GM19240 (cell line): ENCODE data around the gene MCC.

Source experiments
- DNase-seq: peaks from one replicate; pipeline ENCODE4 v3.0.0; 2011; ENCODE audit warnings: low spot score; ENCODE audit not compliant: insufficient read length

Gene MCC

GRCh38 chr5:113271745-113272454 is 216.4 kb downstream of the MCC start:
- no peak for DNase-seq

GRCh38 chr5:113271015-113271414 is 217.2 kb downstream of the MCC start:
- no peak for DNase-seq

- DNase-seq: no peak
Observed at GRCh38 chr5:113270086-113270485, 218.2 kb downstream of the MCC start.

- no peak for DNase-seq
Observed at GRCh38 chr5:113269023-113269997, 218.9 kb downstream of the MCC start.

GRCh38 chr5:113268232-113268631 is 220.0 kb downstream of the MCC start:
- no peak for DNase-seq

GRCh38 chr5:113267361-113267900 is 220.8 kb downstream of the MCC start:
- DNase-seq: no peak

- DNase-seq: no peak
Observed at GRCh38 chr5:113266913-113267227, 221.4 kb downstream of the MCC start.

GRCh38 chr5:113266227-113266912 is 221.9 kb downstream of the MCC start:
- no peak for DNase-seq

GRCh38 chr5:113265190-113265589 is 223.1 kb downstream of the MCC start:
- DNase-seq: no peak

GRCh38 chr5:113264046-113264445 is 224.2 kb downstream of the MCC start:
- no peak for DNase-seq

GRCh38 chr5:113263545-113263944 is 224.7 kb downstream of the MCC start:
- no peak for DNase-seq

GRCh38 chr5:113262674-113263073 is 225.6 kb downstream of the MCC start:
- no peak for DNase-seq

DNA sequence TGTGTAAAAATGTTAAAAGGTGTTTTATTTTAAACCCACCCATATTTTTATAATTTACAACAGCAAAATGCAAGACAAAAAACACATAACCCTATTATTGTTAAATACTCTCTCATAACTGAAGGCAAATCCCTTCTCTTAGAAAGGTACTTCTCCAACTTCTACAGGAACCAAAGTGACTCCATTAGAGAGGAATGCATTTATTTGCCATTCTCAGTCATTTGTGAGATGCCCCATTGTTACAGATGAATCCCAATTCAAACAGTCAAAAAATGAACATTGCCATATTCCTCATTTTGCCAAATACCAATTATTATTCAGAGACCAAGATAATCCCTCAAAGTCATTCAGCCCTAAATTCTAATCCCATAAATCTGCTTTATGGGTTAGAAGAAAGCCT is 229.2 kb downstream of the MCC start:
- no peak for DNase-seq

- DNase-seq: no peak
Observed at GRCh38 chr5:113257545-113257944, 230.7 kb downstream of the MCC start.

DNA sequence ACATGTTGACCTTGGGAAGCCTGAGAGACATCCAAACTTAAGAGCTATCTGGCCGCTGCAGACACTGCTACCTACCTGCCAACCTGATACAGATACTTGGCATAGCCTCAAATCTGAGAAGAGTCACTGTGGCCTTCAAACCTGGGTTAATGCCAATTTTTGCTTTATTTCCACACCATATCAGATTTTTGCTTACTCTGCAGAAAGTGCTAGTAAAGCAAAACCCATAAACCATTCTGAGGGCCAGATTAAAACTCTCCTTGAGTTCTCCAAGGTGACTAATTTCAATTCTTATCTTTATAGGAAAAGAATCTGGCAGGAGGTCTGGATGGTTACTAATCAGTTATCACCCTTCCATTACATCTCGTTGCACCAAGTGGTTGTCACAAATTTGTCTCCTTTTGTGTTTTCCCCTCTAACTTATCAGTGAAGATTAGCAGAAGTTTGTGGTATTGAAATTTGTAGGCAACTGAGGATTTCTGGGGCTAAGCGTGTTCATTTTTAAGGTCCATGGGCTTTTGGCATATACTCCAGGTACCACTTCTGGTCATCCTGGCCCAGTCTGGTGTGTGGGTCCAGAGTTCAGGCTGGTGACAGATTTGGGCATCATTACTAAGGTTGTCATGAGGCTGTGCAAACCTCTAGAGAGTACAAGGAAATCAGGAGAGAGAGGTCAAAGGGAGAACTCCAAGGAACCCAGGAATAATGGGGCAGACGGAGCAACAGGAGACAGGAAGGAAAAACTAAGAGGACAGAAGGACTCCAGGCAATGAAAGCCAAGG is 231.4 kb downstream of the MCC start:
- no peak for DNase-seq

- DNase-seq: no peak
Observed at GRCh38 chr5:113255579-113256386, 232.5 kb downstream of the MCC start.

- no peak for DNase-seq
Observed at GRCh38 chr5:113255105-113255504, 233.1 kb downstream of the MCC start.

- DNase-seq: no peak
Observed at GRCh38 chr5:113253037-113253436, 235.2 kb downstream of the MCC start.

- no peak for DNase-seq
Observed at GRCh38 chr5:113252066-113252465, 236.2 kb downstream of the MCC start.

DNA sequence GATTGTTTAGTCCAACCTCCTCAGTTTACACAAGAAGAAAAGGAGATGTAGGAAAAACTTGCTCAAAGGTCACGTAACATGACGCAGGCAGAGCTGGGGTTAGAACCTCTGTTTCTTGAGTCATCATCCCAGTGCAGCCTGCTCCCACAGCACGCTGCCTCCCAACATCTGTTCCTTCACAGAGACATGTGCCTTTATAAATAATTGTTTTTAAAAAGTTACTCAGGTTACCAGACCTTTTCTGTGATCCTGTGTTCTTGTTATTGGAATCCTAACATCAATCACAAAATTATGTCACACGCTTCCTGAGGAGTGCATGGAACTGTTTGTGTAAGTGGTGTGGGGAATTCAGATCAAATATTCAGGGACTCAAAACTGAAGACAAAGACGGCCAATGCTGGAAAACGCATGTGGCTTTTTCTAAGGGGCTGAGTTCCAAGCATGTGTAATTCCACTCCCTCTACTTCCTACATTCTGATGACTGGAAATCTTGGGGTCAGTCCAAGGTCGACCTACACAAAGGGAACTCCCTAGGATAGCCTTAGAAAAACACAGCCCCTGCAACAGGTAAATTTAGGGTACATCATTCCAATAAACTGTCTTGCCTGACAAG is 237.8 kb downstream of the MCC start:
- no peak for DNase-seq
